Fibroblast of lung (primary cell): ENCODE measurements around the gene ENTPD6.

Source experiments
- CTCF ChIP-seq, 2 donors: IDR thresholded peaks in 1 of 2; conservative IDR thresholded peaks in 1 of 2; 1 replicate in 1 of 2; 2 replicates in 1 of 2; pipeline ENCODE4 v1.5.1; 2011 to 2012; ENCODE audit warnings: low read length in 2 of 2, control low read depth in 1 of 2, inconsistent platforms in 1 of 2, low read depth in 1 of 2, mild to moderate bottlenecking in 1 of 2
- EZH2 ChIP-seq: IDR thresholded peaks from 2 replicates; pipeline ENCODE4 v1.5.1; 2012; ENCODE audit warnings: low read length, control low read depth, mild to moderate bottlenecking; ENCODE audit errors: missing control alignments

- TF ChIP-seq EZH2 (no peak), CTCF (conservative IDR thresholded peaks at IDR 0.05 in 1 of 2, IDR thresholded peaks at IDR 0.05 in 1 of 2; ENCODE audit: low read depth in 1 of 2, low read length in 2 of 2) (no peak)
Observed at GRCh38 chr20:25270829-25271251, 75.3 kb downstream of the ENTPD6 start.
